ENCODE results near the gene NMRAL1.

DNA sequence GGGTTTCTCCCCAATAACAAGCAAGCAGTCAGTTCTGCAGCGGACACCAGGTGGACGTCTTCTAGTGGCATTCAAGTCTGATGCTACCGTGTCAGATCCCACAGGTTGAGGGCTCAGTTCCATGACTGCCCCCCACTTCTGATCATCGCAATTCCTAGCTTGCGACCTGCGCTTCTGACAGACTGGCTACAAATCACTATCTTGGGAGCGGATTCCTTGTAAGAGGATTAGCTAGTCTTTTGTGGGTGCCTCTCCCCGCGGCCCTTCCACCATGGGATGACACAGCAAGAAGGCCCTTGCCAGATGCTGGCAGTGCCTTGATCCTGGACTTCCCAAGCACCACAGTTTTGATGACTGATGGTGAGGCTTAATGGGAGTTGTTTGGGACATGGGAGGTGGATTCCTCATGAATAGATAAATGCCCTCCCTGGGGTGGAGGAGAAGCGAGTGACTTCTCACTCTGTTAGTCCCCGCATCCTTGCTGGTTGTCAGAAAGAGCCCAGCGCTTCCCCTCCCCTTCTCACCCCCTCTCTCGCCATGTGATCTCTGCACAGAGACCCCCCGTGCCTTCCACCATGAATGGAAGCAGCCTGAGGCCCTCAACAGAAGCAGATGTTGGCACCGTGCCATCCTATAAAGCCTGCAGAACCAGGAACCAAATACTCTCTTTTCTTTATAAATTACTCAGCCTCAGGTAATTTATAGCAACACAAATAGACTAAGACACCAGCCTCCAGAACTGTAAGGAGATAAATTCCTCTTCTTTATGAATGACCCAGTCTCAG lies 45.0 kb upstream of the NMRAL1 start:
- TF ChIP-seq, protein P1, sequence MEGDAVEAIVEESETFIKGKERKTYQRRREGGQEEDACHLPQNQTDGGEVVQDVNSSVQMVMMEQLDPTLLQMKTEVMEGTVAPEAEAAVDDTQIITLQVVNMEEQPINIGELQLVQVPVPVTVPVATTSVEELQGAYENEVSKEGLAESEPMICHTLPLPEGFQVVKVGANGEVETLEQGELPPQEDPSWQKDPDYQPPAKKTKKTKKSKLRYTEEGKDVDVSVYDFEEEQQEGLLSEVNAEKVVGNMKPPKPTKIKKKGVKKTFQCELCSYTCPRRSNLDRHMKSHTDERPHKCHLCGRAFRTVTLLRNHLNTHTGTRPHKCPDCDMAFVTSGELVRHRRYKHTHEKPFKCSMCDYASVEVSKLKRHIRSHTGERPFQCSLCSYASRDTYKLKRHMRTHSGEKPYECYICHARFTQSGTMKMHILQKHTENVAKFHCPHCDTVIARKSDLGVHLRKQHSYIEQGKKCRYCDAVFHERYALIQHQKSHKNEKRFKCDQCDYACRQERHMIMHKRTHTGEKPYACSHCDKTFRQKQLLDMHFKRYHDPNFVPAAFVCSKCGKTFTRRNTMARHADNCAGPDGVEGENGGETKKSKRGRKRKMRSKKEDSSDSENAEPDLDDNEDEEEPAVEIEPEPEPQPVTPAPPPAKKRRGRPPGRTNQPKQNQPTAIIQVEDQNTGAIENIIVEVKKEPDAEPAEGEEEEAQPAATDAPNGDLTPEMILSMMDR (IDR thresholded peaks at IDR 0.05 in 4 of 5, conservative IDR thresholded peaks at IDR 0.05 in 1 of 5), result no peak
- no peak for TF ChIP-seq POLR2A (IDR thresholded peaks at IDR 0.05)
